H9 (cell line): Measurements from ENCODE around the gene TNC. TPM values are rescaled to one million over a fixed set of nuclear protein-coding genes. Genes with fewer than 3 reads are reported as not detected.

Experiments used
- DNase-seq: peaks from one replicate; pipeline ENCODE4 v3.0.0-alpha.2; 2017
- H2AFZ ChIP-seq: one replicate; pipeline ENCODE4 v1.6.1; 2013; ENCODE audit warnings: mild to moderate bottlenecking, low read length, control low read depth, moderate library complexity
- H2AK5ac ChIP-seq: 2 replicates; pipeline ENCODE4 v1.6.1; 2013; ENCODE audit warnings: low read length, control low read depth, mixed read lengths; ENCODE audit not compliant: insufficient read length
- H2BK120ac ChIP-seq: one replicate; pipeline ENCODE4 v1.6.1; 2013; ENCODE audit warnings: low read depth, mild to moderate bottlenecking, low read length, control low read depth, inconsistent platforms; ENCODE audit not compliant: poor library complexity, severe bottlenecking
- H2BK12ac ChIP-seq: 2 replicates; pipeline ENCODE4 v1.6.1; 2013; ENCODE audit warnings: low read length, control low read depth, mixed read lengths, low read depth; ENCODE audit not compliant: insufficient read length
- H2BK15ac ChIP-seq: 2 replicates; pipeline ENCODE4 v1.6.1; 2013; ENCODE audit warnings: low read depth, low read length, control low read depth
- H2BK20ac ChIP-seq: one replicate; pipeline ENCODE4 v1.6.1; 2013; ENCODE audit warnings: low read depth, mild to moderate bottlenecking, low read length, control low read depth, inconsistent platforms; ENCODE audit not compliant: poor library complexity, severe bottlenecking
- H2BK5ac ChIP-seq: 2 replicates; pipeline ENCODE4 v1.6.1; 2013; ENCODE audit warnings: low read length, control low read depth, mixed read lengths; ENCODE audit not compliant: insufficient read length
- H3K14ac ChIP-seq: 2 replicates; pipeline ENCODE4 v1.6.1; 2013; ENCODE audit warnings: low read length, control low read depth; ENCODE audit not compliant: insufficient read depth
- H3K18ac ChIP-seq: 2 replicates; pipeline ENCODE4 v1.6.1; 2013; ENCODE audit warnings: low read depth, mild to moderate bottlenecking, mixed read lengths, low read length, control low read depth; ENCODE audit not compliant: insufficient read length
- H3K23ac ChIP-seq: 2 replicates; pipeline ENCODE4 v1.6.1; 2013; ENCODE audit warnings: low read length, control low read depth, mixed read lengths, low read depth; ENCODE audit not compliant: insufficient read length
- H3K23me2 ChIP-seq: 2 replicates; pipeline ENCODE4 v1.6.1; 2013; ENCODE audit warnings: low read depth, mild to moderate bottlenecking, mixed read lengths, low read length, control low read depth; ENCODE audit not compliant: insufficient read length, poor library complexity, severe bottlenecking
- H3K27ac ChIP-seq: 2 replicates; pipeline ENCODE4 v1.5.1; 2013; ENCODE audit warnings: low read length, control low read depth, mixed read lengths, low read depth; ENCODE audit not compliant: insufficient read length
- H3K27me3 ChIP-seq: 2 replicates; pipeline ENCODE4 v1.6.1; 2013; ENCODE audit warnings: low read length, control low read depth, inconsistent platforms; ENCODE audit not compliant: insufficient read depth
- H3K4ac ChIP-seq: 2 replicates; pipeline ENCODE4 v1.6.1; 2013; ENCODE audit warnings: low read depth, mild to moderate bottlenecking, control low read depth, inconsistent platforms, low read length, moderate library complexity
- H3K4me1 ChIP-seq: 2 replicates; pipeline ENCODE4 v1.6.1; 2013; ENCODE audit warnings: low read length, control low read depth, inconsistent platforms; ENCODE audit not compliant: insufficient read depth
- H3K4me2 ChIP-seq: 2 replicates; pipeline ENCODE4 v1.6.1; 2013; ENCODE audit warnings: low read length, control low read depth, mixed read lengths; ENCODE audit not compliant: insufficient read length, insufficient read depth
- H3K56ac ChIP-seq: 2 replicates; pipeline ENCODE4 v1.6.1; 2013; ENCODE audit warnings: low read depth, mild to moderate bottlenecking, mixed read lengths, low read length, control low read depth; ENCODE audit not compliant: insufficient read length
- H3K79me1 ChIP-seq: 2 replicates; pipeline ENCODE4 v1.6.1; 2013; ENCODE audit warnings: low read depth, mild to moderate bottlenecking, moderate library complexity, low read length, control low read depth, inconsistent platforms; ENCODE audit not compliant: insufficient read depth, poor library complexity, severe bottlenecking
- H3K79me2 ChIP-seq: 2 replicates; pipeline ENCODE4 v1.6.1; 2013; ENCODE audit warnings: low read length, control low read depth, inconsistent platforms; ENCODE audit not compliant: insufficient read depth
- H3K9ac ChIP-seq: 2 replicates; pipeline ENCODE4 v1.6.1; 2013; ENCODE audit warnings: low read length, control low read depth, mixed read lengths; ENCODE audit not compliant: insufficient read length; ENCODE audit errors: extremely low read depth
- H3K9me3 ChIP-seq: one replicate; pipeline ENCODE4 v1.6.1; 2013; ENCODE audit warnings: low read depth, low read length, inconsistent platforms; ENCODE audit not compliant: control insufficient read depth
- H3T11ph ChIP-seq: one replicate; pipeline ENCODE4 v1.6.1; 2013; ENCODE audit warnings: mild to moderate bottlenecking, low read length, control low read depth, inconsistent platforms
- H4K20me1 ChIP-seq: one replicate; pipeline ENCODE4 v1.6.1; 2013; ENCODE audit not compliant: control insufficient read depth, insufficient read length, insufficient read depth
- H4K5ac ChIP-seq: 2 replicates; pipeline ENCODE4 v1.6.1; 2013; ENCODE audit warnings: low read depth, mild to moderate bottlenecking, mixed read lengths, low read length, control low read depth; ENCODE audit not compliant: insufficient read length
- H4K8ac ChIP-seq: replicated peaks from 2 replicates; pipeline ENCODE4 v1.6.1; 2013; ENCODE audit warnings: low read length, control low read depth, mixed read lengths, low read depth; ENCODE audit not compliant: insufficient read length
- H4K91ac ChIP-seq: 2 replicates; pipeline ENCODE4 v1.6.1; 2013; ENCODE audit warnings: low read depth, mild to moderate bottlenecking, moderate library complexity, mixed read lengths, low read length, control low read depth; ENCODE audit not compliant: insufficient read length
- H3K27ac Mint-ChIP-seq, 3 experiments: 2 replicates in 2 of 3; 3 replicates in 1 of 3; pipeline ENCODE4 v1.8.0; 2020 to 2021; ENCODE audit warnings: mixed read lengths in 3 of 3, mild to moderate bottlenecking in 1 of 3, moderate library complexity in 1 of 3
- H3K27me3 Mint-ChIP-seq: 2 replicates; pipeline ENCODE4 v1.8.0; 2021; ENCODE audit warnings: low read depth, mild to moderate bottlenecking, moderate library complexity, mixed read lengths
- H3K36me3 Mint-ChIP-seq, 3 experiments: 2 replicates in 2 of 3; 3 replicates in 1 of 3; pipeline ENCODE4 v1.8.0; 2020 to 2021; ENCODE audit warnings: low read depth in 3 of 3, mixed read lengths in 3 of 3; ENCODE audit not compliant: insufficient read depth in 1 of 3
- H3K4me1 Mint-ChIP-seq, 2 experiments: 2 replicates each; pipeline ENCODE4 v1.8.0; 2020; ENCODE audit warnings: mixed read lengths in 2 of 2
- H3K4me3 Mint-ChIP-seq, 2 experiments: 2 replicates in 1 of 2; 3 replicates in 1 of 2; pipeline ENCODE4 v1.8.0; 2020 to 2021; ENCODE audit warnings: mild to moderate bottlenecking in 2 of 2, mixed read lengths in 2 of 2, moderate library complexity in 1 of 2
- H3K9me3 Mint-ChIP-seq, 2 experiments: 2 replicates in 1 of 2; 3 replicates in 1 of 2; pipeline ENCODE4 v1.8.0; 2020; ENCODE audit warnings: mild to moderate bottlenecking in 2 of 2, mixed read lengths in 2 of 2, moderate library complexity in 1 of 2
- CTCF ChIP-seq: fragments of 200-600 bp; sonication (generic); conservative IDR thresholded peaks from 3 replicates; pipeline ENCODE4 v1.8.0; 2021; ENCODE audit warnings: antibody characterized with exemption, mild to moderate bottlenecking
- WGBS: extraction: QIAGEN DNeasy Blood & Tissue Kit; methylation state at CpG from one replicate; pipeline ENCODE4 v1.1.7; 2013; ENCODE audit warnings: missing lambda C conversion rate, low lambda C conversion rate, mixed read lengths; ENCODE audit not compliant: insufficient read length; ENCODE audit errors: extremely low coverage; 5-methylcytosine and 5-hydroxymethylcytosine counted together
- total RNA-seq: library from RNA; stranded (reverse); gene quantifications from 2 replicates; pipeline ENCODE4 v1.2.1, GENCODE V29; 2021

Gene TNC
- total RNA-seq, 1 experiment from 2014 or later, result 0.63 TPM

- H3K27ac ChIP-seq, result no peak overlapping the region
- no peak overlapping the region for H3K9ac ChIP-seq
- DNase-seq, result no peak
- no peaks in the 10 kb centered on the region for H4K20me1 ChIP-seq
- H3K4ac ChIP-seq, result no peak overlapping the region
- H4K91ac ChIP-seq, result no peak overlapping the region
- no peaks in the 10 kb centered on the region for H3K79me1 ChIP-seq
- H3K23me2 ChIP-seq, result no peaks in the 10 kb centered on the region
- no peak overlapping the region for H3K23ac ChIP-seq
- no peak overlapping the region for H2BK5ac ChIP-seq
- H3K4me2 ChIP-seq, result no peak overlapping the region
- Mint-ChIP-seq H3K4me1 (peaks cover 0 to 4% of the 10 kb centered on the region in 2 experiments; a peak in 1 of 4 replicates), H3K9me3 (no peaks in the 10 kb centered on the region), H3K27ac (no peak overlapping the region), H3K27me3 (peaks cover 95% of the 10 kb centered on the region), H3K36me3 (no peaks in the 10 kb centered on the region), H3K4me3 (no peak overlapping the region)
- H2BK20ac ChIP-seq, result no peak overlapping the region
- no peak overlapping the region for H2BK12ac ChIP-seq
- H3K56ac ChIP-seq, result no peak overlapping the region
- H4K5ac ChIP-seq, result no peak overlapping the region
- no peak overlapping the region for H3T11ph ChIP-seq
- no peaks in the 10 kb centered on the region for H3K9me3 ChIP-seq
- H3K27me3 ChIP-seq, result no peaks in the 10 kb centered on the region; the same call in 1 of the 2 replicates
- H3K18ac ChIP-seq, result no peak overlapping the region
- WGBS, result no CpG with 5 or more reads among the region's 7 CpGs
- no peak overlapping the region for H2BK120ac ChIP-seq
- H4K8ac ChIP-seq, result no peak overlapping the region
- H2AK5ac ChIP-seq, result no peak overlapping the region
- no peak for TF ChIP-seq CTCF
- H2BK15ac ChIP-seq, result no peak overlapping the region
- no peak overlapping the region for H3K14ac ChIP-seq
- no peaks in the 10 kb centered on the region for H3K4me1 ChIP-seq
- H2AFZ ChIP-seq, result no peak overlapping the region
- H3K79me2 ChIP-seq, result no peaks in the 10 kb centered on the region
Observed at GRCh38 chr9:114991861-114992260, 126.1 kb downstream of the TNC start.
